GM12865 (cell line): ENCODE measurements around the gene SLC24A4.

Source experiments
- DNase-seq: peaks from one replicate; pipeline ENCODE4 v3.0.0; 2010; ENCODE audit warnings: low read depth
- H3K4me3 ChIP-seq: 2 replicates; pipeline ENCODE4 v1.5.1; 2011; ENCODE audit warnings: mild to moderate bottlenecking, low read depth, low read length, control low read depth
- TF ChIP-seq, protein P1 (sequence below): IDR thresholded peaks from 2 replicates; pipeline ENCODE4 v1.5.1; 2011; ENCODE audit warnings: low read length, control low read depth, low read depth, inconsistent platforms; ENCODE audit not compliant: insufficient read depth; ENCODE audit errors: missing control alignments

Gene SLC24A4

DNA sequence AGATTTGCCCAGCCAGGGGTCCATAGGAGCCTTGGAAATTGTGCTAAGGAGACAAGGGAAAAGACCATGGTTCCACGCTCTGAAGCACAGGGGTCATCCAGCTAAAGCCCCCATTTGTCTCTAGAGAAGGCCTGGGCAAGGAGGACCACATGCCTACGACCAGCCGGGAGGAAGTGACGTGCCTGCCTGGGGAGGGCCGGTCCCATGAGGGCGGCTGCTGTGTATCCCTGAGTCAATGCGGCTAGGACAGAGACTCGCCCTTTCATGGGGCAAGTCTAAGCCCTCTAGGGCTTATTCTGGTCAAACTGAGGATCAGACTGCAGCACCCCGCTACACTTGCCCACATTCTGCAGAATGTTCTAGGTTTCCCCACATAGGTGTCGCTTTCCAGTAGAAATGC is 170.1 kb downstream of the SLC24A4 start:
- TF ChIP-seq, protein P1, sequence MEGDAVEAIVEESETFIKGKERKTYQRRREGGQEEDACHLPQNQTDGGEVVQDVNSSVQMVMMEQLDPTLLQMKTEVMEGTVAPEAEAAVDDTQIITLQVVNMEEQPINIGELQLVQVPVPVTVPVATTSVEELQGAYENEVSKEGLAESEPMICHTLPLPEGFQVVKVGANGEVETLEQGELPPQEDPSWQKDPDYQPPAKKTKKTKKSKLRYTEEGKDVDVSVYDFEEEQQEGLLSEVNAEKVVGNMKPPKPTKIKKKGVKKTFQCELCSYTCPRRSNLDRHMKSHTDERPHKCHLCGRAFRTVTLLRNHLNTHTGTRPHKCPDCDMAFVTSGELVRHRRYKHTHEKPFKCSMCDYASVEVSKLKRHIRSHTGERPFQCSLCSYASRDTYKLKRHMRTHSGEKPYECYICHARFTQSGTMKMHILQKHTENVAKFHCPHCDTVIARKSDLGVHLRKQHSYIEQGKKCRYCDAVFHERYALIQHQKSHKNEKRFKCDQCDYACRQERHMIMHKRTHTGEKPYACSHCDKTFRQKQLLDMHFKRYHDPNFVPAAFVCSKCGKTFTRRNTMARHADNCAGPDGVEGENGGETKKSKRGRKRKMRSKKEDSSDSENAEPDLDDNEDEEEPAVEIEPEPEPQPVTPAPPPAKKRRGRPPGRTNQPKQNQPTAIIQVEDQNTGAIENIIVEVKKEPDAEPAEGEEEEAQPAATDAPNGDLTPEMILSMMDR: no peak
- DNase-seq: no peak
- H3K4me3 ChIP-seq: no peak overlapping the region

DNA sequence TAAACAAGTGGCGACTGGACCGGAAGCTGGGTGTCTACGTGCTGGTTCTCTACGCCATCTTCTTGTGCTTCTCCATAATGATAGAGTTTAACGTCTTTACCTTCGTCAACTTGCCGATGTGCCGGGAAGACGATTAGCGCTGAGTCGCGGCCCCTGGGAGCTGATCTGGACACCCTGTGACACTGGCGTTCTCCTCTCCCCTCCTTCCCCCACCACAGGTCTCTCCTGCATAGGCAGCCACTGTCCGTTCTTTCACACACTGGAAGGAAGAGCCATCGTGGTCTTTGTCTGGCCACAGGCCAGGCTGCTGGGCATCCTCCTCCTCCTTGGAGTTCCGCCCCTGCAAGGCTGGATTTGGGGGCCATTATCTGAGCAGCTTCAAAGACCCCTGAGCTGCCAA is 170.5 kb downstream of the SLC24A4 start:
- DNase-seq: no peak
- TF ChIP-seq, protein P1: no peak
- H3K4me3 ChIP-seq: no peak overlapping the region

DNA sequence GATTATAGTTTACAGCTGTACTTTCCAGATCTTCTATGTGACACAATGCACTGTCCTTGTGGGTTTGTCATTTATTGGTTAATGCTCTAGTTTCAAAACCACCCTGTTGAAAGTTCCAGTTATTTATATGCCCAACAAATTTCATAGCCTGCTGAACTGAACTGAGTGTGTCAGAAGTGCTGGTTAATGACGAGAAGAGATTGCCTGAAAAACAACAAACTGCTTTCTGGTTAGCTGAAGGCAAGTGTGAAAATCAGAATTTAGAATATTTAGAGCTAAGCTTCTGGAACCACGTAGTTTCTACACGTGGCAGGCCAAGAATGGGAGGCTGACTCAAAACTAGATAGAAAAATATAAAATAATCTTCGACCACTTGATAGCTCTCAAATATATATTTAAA is 171.5 kb downstream of the SLC24A4 start:
- TF ChIP-seq, protein P1: no peak
- DNase-seq: peak; percentile 44
- H3K4me3 ChIP-seq: no peak overlapping the region

DNA sequence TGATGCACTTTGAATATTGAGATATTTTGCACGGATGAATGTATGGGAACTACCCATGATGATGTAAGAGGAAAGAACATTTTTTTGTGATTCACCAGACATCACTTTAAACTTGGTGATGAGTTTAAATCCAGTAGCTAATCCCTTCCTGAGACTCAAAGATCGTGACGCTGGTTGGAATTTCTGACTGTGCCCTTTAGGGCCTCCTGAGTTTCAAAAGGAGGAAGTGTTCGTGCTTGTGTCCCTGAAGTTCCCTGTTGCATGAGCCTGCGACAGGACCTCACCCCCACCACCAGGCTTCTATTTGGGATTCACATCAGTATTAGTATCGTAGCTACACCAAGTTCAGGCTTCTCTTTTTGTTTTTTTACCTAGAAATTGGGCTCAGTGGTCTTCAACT is 172.1 kb downstream of the SLC24A4 start:
- no peak for DNase-seq
- H3K4me3 ChIP-seq: no peak overlapping the region
- TF ChIP-seq, protein P1: no peak

DNA sequence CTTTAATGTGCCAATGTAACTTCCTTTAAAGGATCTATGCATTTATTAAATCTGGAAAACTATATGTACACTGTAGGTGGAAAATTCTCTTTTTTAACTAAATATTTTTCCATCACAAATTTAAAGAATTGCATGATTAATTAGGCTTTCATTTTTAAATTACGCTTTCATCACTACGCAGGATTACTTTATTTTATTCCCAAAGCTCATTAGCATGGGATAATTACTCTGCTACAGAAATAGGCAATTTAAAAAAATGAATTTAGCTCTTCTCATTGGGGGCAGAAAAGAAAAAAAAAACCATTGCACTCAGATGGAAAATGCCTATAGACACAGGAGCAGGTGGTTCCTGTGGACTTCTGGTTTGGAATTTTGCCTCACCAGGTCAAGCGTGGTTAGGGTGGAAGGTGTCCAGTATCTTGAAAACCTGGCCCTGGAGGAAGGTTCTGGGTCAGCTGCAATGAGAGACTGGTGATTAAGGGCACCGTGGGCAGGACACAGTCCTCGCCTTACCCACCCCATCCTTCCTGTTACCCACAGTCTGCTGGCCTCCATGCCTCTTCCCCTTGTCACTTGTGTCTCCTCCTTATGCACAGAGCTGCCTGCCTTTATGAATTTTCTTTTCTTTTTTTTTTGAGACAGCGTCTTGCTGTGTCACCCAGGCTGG is 173.4 kb downstream of the SLC24A4 start:
- no peak overlapping the region for H3K4me3 ChIP-seq
- TF ChIP-seq, protein P1: no peak
- no peak for DNase-seq

DNA sequence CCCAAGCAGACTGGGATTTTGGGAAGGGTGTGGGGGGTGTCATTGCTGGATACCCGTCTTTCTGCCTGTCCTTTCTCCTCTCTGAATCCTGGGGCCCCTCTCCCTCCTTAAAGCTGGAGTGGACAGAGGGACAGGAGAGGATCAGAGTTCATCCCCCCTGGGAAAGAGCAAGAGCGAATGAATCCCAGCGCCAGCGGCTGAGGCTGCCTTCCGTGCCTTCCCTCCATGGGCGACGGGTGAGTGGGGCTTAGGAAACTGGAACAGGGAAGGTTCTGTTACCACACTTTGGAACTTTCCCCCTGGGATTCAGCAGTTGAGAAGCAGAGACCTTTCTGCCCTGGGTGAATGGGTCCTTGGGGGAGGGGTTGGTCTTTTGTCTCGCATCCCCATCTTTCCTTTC is 174.4 kb downstream of the SLC24A4 start:
- H3K4me3 ChIP-seq: no peak overlapping the region
- DNase-seq: no peak
- TF ChIP-seq, protein P1: no peak

DNA sequence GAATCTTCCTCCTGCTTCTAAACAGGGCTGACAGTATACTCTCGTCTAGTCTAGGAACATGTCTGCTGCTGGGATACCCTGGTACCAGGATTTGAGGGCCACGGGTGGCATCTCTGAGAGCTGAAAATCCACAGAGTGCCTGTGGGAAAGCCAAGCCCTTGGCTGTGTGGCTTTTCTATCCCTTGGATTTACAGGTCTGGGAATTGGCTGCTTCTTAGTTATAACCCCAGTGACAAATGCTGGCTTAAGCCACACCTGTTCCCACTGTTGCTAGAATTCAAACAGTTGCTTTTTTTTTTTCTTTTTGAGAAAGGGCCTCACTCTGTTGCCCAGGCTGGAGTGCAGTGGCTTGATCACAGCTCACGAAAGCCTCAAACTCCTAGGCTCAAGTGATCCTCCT is 176.3 kb downstream of the SLC24A4 start:
- H3K4me3 ChIP-seq: no peak overlapping the region
- TF ChIP-seq, protein P1: no peak
- DNase-seq: no peak
